Testis (tissue), 2 donors: Measurements from ENCODE around the gene DCHS2.

ENCODE experiments used
- CTCF ChIP-seq, 3 experiments: fragments of 450-650 bp in 2 of 3; fragments of 200-600 bp in 1 of 3; sonication (generic) in 1 of 3; IDR thresholded peaks; one replicate each; pipeline ENCODE4 v1.5.1; 2016 to 2019; ENCODE audit warnings: antibody characterized with exemption in 3 of 3, mild to moderate bottlenecking in 2 of 3, moderate library complexity in 1 of 3
- POLR2A ChIP-seq: fragments of 450-650 bp; IDR thresholded peaks from one replicate; pipeline ENCODE4 v1.6.1; 2017; ENCODE audit warnings: antibody characterized with exemption, mild to moderate bottlenecking, moderate library complexity

- TF ChIP-seq POLR2A (no peak), CTCF (IDR thresholded peaks at IDR 0.05) (no peak)
Observed at GRCh38 chr4:154424810-154425484, 66.7 kb downstream of the DCHS2 start.
